ENCODE measurements around the gene WDR55. TPM values are rescaled to one million over a fixed set of nuclear protein-coding genes. Genes with fewer than 3 reads are reported as not detected.

The WDR55 gene
- total RNA-seq, 6 experiments from 2014 or later = 13.3 to 18.4 (median 15.0) TPM

GRCh38 chr5:140673187-140673976 lies 8.7 kb downstream of the WDR55 start, which contains the start of gene DND1:
Gene DND1 (minus strand): TSS chr5:140673576. CDS start chr5:140673542, 34 bp downstream.
- H3K4me3 ChIP-seq = no peak within 1 kb of the TSS
- H3K27ac ChIP-seq = no peak within 1 kb of the TSS
- no peak for TF ChIP-seq POLR2A (IDR thresholded peaks at IDR 0.05)
- TF ChIP-seq CTCF (IDR thresholded peaks at IDR 0.05) = no peak
- WGBS (ENCODE audit: insufficient coverage, low coverage, low lambda C conversion rate, missing lambda C conversion rate) = 92% methylated on average over 17 of the region's 45 CpGs
- peaks cover 0 to 58% (median 16%) of the 10 kb centered on the region in 4 donors for H3K36me3 ChIP-seq
- ATAC-seq (peak in 1 of 4 donors; percentile 7), DNase-seq (no peak)
- no peaks in the 10 kb centered on the region for H3K9me3 ChIP-seq
- H3K27me3 ChIP-seq = no peaks in the 10 kb centered on the region
- no peaks in the 10 kb centered on the region for H3K4me1 ChIP-seq
- intact Hi-C loops (cut with DNase I) = no loop called here

- Histone ChIP-seq H3K9me3 (no peaks in the 10 kb centered on the region), H3K27ac (no peak overlapping the region), H3K27me3 (no peaks in the 10 kb centered on the region), H3K4me3 (no peak overlapping the region), H3K36me3 (peaks cover 0 to 57% (median 14%) of the 10 kb centered on the region in 4 donors), H3K4me1 (no peaks in the 10 kb centered on the region)
- intact Hi-C loops (cut with DNase I) = no loop called here
- DNase-seq (no peak), ATAC-seq (no peak)
- WGBS (ENCODE audit: insufficient coverage, low coverage, low lambda C conversion rate, missing lambda C conversion rate) = 63% methylated on average over 1 of the region's 2 CpGs
- no peak for TF ChIP-seq CTCF (IDR thresholded peaks at IDR 0.05)
- TF ChIP-seq POLR2A (IDR thresholded peaks at IDR 0.05) = no peak
Measured at GRCh38 chr5:140674211-140674610, 9.5 kb downstream of the WDR55 start.

- H3K4me3 ChIP-seq = no peak overlapping the region
- ATAC-seq = no peak
- no peaks in the 10 kb centered on the region for H3K4me1 ChIP-seq
- TF ChIP-seq POLR2A (IDR thresholded peaks at IDR 0.05) (no peak), CTCF (IDR thresholded peaks at IDR 0.05) (no peak)
- intact Hi-C loops (cut with DNase I) = no loop called here
- DNase-seq = no peak
- H3K9me3 ChIP-seq = no peaks in the 10 kb centered on the region
- 100% methylated on average over 1 of the region's 4 CpGs for WGBS (ENCODE audit: insufficient coverage, low coverage, low lambda C conversion rate, missing lambda C conversion rate)
- peaks cover 0 to 57% (median 10%) of the 10 kb centered on the region in 4 donors for H3K36me3 ChIP-seq
- H3K27me3 ChIP-seq = no peaks in the 10 kb centered on the region
- H3K27ac ChIP-seq = no peak overlapping the region
Measured at GRCh38 chr5:140674629-140675028, 9.9 kb downstream of the WDR55 start.

GRCh38 chr5:140677947-140678346 lies 13.2 kb downstream of the WDR55 start:
- H3K27ac ChIP-seq = no peak overlapping the region
- peaks cover 0 to 73% (median 14%) of the 10 kb centered on the region in 4 donors for H3K36me3 ChIP-seq
- ATAC-seq (no peak), DNase-seq (no peak)
- TF ChIP-seq CTCF (IDR thresholded peaks at IDR 0.05) = no peak
- TF ChIP-seq POLR2A (IDR thresholded peaks at IDR 0.05) = no peak
- 100% methylated on average over 2 of the region's 3 CpGs for WGBS (ENCODE audit: insufficient coverage, low coverage, low lambda C conversion rate, missing lambda C conversion rate)
- H3K4me1 ChIP-seq = no peaks in the 10 kb centered on the region
- no peaks in the 10 kb centered on the region for H3K9me3 ChIP-seq
- intact Hi-C loops (cut with DNase I) = no loop called here
- no peak overlapping the region for H3K4me3 ChIP-seq
- H3K27me3 ChIP-seq = no peaks in the 10 kb centered on the region
